Stimulated activated naive CD4-positive, alpha-beta T cell (primary cell): ENCODE results near the gene PPP4R3A.
"Not testable (repeated sequence)": the region's sequence is repeated elsewhere in the genome, so short reads cannot be mapped to it uniquely, and the experiment has no call there.

ENCODE experiments used
- DNase-seq, 6 experiments: peaks; one replicate each; lab custom pipeline; 2025; lab: John Stamatoyannopoulos, UW

The PPP4R3A gene

DNA sequence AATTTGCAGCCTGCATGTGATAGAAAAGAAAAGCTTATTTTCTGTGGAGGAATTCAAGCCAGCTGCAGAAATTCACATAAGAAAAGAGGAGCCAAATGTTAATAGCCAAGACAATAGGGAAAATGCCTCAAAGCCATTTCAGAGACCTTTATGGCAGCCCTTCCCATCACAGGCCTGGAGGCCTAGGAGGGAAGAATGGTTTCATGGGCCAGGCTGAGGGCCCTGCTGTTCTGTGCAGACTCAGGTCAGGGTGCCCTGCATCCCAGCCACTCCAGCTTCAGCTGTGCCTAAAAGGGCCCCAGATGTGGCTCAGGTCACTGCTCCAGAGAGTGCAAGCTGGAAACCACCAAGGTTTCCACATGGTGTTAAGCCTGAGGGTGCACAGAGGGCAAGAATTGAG lies 71.3 kb downstream of the PPP4R3A start:
- no peak for DNase-seq

DNA sequence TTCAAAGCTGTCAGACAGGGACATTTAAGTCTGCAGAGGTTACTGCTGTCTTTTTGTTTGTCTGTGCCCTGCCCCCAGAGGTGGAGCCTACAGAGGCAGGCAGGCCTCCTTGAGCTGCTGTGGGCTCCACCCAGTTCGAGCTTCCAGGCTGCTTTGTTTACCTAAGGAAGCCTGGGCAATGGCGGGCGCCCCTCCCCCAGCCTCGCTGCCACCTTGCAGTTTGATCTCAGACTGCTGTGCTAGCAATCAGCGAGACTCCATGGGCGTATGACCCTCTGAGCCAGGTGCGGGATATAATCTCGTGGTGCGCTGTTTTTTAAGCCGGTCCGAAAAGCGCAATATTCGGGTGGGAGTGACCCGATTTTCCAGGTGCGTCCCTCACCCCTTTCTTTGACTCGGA lies 73.8 kb downstream of the PPP4R3A start:
- not testable (repeated sequence) for DNase-seq

DNA sequence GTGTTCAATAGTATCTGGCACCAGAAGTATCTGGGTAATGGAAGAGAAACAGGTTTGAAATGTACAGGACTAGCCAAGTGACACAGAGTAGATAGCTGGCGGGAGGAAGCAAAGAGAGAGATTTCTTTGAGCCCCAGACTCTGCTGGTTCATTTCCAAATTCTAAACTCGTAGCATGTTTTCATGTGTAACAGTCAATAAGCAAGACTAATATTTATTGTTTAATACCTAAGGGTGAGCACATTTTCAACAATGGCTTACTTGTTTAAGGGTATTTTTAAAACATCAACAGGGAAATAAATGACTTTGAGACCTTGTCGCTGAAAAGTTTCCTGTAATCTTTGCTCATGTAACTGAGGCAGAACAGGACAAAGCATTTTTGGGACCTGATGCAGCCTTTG lies 80.7 kb downstream of the PPP4R3A start:
- DNase-seq = no peak

DNA sequence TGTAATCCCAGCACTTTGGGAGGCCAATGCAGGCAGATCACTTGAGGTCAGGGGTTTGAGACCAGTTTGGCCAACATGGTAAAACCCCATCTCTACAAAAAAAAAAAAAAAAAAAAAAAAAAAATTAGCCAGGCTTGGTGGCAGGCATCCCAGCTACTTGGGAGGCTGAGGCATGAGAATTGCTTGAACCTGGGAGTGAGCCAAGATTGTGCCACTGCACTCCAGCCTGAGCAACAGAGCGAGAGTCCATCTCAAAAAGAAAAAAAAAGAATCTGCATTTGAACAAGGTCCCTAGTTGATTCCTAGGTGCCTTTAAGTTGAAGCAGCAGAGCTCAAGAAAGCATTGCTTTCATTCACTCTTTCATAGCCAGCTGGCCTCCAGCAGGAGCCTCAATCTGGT lies 81.2 kb downstream of the PPP4R3A start:
- DNase-seq = not testable (repeated sequence)

DNA sequence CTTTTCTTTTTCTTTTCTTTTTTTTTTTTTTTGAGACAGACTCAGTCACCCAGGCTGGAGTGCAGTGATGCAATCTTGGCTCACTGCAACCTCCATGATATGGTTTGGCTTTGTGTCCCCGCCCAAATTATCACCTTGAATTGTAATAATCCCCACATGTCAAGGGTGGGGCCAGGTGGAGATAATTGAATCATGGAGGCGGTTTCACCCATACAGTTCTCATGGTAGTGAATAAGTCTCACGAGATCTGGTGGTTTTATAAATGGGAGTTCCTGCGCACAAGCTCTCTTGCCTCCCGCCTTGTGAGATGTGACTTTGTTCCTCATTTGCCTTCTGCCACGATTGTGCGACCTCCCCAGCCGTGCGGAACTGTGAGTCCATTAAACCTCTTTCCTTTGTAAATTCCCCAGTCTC lies 84.6 kb downstream of the PPP4R3A start:
- not testable (repeated sequence) for DNase-seq

DNA sequence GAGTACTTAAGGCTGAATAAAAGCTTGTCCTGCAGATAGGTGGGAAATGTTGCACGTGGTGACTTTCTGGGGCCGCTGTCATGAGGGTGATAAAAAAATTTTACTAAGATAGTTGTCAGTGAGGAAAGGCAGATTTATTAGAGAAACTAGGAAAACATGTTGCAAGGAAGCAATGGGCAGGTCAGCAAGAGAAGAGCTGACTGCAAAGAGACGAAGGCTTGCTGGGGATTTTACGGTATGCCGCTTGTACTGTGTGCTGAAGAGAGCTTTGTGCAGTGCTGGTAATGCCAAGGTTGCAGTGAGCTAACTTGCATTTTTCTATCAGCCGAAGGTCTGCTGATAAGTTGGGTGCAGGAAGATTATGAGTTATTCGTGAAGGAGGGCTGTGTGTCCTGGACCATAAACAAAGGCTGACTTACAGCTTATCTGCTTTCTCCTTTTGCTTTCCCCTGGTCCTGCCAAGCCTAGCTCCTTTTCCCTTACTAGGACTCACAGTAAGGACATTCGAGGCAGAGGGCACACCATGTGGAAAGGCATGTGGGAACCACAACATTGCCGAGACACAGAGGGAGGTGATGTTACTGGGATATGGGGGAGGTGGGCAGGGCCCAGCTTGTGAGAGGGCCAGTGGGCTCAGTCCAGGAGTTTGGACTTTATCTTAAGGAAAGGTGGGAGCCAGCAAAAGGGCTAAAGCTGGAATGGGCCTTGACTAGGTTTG lies 85.1 kb downstream of the PPP4R3A start:
- DNase-seq = no peak

DNA sequence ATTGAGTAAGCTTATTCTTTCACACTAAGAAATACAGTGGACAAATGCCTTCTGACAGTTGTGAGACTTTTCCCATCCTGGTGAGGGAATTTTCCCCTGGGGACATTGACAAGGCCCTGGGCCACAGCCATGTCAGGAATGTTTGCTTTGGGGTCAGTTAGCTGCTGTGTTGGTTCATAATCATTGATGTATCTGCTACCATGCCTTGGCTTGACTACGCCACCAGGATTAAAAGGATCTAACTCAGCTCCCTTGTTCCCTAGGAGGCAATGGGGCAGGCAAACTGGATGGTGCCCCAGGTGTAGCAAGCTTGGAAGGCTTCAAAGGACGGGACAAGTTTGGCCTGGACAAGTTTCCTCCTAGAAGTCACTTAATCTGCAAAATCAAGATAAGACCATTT lies 89.4 kb downstream of the PPP4R3A start:
- no peak for DNase-seq

DNA sequence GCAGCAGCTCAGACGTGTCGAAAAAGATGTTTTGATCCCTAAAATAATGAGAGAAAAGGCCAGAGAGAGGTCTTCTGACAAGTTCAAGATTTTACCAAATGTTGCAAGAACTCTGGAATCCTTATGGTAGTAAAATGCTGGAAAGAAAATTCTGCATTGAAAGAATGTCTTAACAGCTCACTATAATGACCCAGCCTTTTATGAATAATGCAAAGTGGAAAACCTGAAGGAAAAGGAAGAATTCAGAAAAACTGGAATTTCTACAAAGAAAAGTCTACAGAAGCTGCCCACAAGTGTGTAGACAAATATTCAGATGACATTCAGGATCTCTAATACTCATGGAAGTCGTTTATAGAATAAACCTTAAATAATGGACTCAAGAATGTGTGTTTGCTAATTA lies 90.7 kb downstream of the PPP4R3A start:
- DNase-seq = no peak

DNA sequence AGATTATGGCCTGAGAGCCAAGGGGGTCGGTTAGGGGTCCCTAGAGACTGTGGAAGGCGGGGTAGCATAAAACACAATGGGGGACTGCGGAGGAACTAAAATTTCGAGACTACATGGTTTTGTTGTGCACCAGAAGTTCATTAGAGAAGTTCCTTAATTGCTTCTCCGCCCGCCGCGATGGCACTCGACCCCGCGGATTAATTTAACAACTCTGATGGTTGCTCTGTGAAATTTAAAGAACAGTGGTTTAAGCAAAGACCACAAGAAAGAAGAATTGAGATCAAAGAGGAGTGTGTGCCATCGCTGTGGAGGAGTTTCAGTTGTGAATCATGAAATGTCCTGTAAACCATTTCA lies 91.1 kb downstream of the PPP4R3A start:
- peak in 5 of 6 experiments; percentile 70 to 91 (median 81) for DNase-seq

DNA sequence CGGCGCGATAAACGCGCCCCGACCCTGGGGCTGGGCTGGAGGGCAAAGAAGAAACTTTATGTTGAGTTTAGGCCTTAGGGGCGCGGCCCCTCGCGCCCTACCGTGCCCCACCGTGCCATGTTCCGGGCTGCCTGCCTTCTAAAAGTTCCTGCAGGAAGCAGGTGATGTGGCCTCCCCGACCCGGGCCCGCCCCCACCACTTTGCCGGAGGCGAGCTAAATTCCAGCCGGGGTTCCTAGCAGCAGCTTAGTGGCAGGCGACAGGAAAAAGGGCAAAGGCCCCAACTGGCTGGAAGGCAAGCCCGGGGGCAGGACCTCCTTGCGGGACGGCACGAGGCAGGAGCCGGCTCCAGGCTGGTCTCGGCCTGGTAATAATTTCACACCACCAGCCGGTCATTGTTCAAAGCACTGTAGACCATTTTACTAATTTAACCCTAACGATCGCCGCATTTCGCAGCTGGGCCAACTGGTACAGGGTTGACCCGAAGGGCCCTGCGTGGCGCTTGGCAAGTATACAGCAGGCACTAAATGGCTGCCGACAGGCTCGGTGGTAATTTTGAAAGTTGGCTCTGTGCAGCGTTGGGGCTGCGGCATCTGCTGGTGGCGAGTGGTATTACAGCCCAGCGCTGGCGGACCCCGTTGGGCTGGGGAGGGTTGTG lies 91.6 kb downstream of the PPP4R3A start:
- peak; percentile 70 to 91 (median 81) for DNase-seq

DNA sequence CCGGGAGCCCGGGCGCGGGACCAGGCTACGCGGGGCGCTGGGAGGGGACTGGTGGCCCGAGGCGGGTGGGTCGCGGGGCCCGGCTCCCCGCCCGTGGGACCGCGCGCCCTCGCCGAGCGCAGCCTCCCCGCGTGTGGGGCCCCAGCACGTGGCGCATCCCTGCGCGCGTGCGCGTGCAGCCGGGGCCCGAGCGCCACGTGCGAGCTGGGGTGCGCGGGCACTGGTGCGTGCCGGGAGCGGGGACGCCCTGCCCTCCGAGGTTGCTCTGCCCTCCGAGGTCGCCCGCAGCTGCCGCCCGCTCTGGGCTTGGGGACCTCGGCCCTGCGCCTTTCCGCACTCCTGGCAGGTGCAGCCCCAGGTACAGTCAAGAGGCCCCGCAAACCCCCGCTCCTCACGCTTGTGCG lies 92.1 kb downstream of the PPP4R3A start:
- peak; percentile 66 to 90 (median 78) for DNase-seq

DNA sequence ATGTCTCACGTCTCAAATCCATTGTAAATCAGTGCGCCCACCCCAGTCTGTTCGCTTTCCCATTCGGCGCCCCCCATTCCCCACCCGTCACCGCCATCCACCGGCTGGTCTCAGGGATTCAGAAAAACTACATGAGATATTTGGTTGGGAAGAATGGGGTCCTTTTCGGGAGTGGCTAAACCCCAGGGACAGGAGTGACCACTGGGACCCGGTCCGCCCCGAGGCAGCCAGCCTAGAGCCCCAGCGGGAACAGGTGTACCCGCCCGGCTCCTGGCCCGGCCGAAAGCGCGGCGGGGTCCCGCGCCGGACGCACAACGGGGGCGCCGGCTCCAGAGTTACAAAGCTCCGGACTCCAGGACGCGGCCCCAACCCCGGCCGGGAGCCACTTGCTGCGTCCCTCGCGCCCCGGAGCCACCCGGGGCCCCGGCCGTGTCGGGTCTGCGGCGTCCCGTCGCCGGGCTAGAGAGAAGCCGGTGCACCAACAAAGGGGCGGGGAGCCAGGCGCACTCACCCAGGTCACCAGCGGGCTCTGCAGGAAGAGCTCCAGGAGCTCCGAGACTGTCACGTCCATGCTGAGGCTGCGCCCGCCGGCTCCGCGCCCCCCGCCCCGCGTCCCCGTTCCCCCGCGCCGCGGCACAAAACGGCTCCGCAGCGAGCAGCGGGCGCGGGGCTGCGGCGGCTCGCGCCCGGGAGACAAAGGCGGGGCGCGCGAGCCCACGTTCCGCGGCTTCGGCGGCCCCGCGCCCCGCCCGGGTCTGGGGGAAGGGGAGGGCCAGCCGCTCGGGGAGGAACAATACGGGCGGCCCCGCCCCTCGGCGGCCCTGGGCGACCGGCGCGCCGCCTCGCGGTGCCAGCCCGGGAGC lies 92.8 kb downstream of the PPP4R3A start, which contains the start of gene CCDC88C:
Gene CCDC88C, minus strand, starts transcription at position 701 of the 863 bp plus-strand sequence. Its CDS starts 130 bp downstream, at position 571.
- peak; percentile 66 to 90 (median 78) for DNase-seq

DNA sequence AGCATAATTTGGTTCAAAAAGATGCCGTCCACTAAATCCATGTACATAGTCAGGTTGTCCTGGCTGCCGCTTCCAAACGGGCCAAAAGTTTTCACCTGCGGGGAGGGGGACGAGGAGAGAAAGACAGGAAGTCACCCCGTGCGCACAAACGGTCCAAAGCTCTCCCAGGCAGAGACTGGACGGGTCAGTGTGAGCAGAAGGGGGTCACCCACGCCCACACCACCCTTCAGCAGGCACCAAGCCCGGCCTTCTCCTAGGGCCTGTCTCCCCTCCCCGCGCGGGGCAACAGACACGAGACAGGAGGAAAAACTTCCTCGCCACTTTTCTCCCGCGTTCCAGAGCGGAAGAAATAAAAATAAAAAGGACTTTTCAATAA lies 93.4 kb downstream of the PPP4R3A start:
- no peak for DNase-seq

DNA sequence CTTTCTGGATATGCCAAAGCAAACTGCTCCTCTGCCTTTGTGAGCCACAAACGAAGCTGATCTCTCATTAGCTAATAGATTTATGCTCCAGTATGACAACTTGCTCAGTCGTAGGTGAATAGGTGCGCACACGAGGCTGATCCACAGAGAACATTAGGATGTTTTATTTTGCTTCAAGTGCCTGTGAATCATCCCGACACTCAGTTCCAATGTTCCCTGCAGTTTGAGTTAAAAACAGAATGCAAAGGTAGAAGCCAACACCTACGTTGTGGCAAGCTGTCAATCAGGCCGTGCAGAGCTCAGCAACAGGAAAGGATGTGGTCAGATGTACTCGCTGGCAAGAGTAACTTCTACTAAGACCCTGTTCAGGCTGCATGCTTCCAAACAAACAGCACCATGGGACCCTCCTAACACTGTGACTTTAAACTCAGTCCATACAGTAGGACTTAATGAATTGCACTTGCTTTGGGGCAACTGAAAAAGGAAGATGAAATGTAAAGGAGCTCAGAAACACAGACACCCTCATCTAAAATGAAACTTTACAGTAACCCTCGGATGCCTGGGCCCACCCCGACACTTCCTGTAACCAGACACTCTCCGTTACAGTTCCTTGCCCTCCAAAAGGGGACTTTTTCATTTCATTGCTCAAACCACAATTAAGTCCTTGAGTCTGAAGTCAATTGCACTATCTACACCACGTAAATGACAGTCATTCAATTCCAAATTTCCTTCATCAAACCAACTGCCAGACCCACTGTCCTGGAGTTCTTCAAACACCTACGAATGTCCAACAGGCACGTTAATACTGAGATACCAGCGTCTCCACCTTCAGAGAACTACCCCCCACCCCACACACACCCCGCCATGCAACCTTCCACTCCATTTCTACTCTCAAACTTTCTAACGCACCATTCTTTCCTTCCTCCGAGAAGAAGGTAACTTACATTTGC lies 94.0 kb downstream of the PPP4R3A start:
- peak; percentile 63 to 97 (median 78) for DNase-seq

DNA sequence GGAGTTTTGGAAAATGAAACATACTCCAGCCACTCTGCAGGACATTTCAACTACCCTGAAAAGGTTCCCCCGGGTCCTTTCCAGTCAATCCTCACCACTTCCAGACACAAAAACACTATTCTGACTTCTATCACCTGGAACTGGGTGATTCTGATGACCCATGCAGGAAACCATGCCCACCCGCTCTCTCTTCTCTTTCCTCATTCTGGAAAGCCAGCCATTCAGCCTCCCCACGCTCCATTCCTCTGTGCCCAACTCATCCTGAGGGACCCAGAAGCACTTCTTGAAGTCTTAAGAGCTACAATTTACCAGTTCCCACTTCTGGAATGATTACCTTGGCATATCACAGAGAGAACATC lies 95.7 kb downstream of the PPP4R3A start:
- DNase-seq = no peak

DNA sequence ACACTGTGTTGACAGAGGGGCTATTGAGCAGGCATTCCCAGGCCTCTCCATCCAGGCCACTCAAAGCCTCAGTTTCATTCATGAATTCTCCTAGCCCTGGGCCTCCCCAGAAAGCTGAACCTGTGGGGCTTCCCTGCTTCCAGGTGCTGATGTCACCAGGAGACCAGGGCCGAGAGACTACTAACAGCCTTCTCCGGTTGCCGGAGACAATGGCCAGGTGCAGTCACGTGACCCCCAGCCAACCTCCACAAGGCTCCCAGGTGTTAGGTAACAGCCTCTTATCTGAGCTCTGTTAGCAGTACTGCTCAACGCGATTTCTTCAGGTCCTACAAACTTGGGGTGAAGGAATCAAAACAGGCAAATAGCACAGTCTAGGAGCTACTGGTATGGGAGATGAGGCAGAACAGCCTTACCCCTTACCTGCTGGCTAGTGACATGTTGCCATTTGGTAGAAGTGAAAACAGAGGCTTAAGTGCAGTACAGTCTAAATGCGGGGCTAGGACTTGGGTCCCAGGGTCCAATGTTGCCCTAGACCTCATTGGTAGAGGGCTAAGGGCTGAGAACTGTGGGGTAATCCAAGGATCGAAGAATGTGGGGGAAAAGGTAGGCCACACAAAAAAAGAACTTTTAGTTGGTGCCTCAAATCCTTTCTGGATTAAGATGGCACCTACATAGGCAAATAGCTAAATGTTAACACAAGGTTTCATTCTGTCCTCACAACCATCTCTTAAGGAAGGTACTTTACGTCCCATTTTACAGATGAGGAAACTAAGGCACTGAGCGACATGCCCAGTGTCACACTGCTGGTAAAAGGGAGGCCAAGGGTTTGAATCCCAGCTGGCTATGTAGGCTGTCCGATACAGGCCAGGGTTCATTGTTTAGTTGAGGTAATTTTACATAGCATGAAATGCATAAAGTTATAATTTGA lies 96.3 kb downstream of the PPP4R3A start:
- peak in 4 of 6 experiments; percentile 25 to 69 (median 41) for DNase-seq

DNA sequence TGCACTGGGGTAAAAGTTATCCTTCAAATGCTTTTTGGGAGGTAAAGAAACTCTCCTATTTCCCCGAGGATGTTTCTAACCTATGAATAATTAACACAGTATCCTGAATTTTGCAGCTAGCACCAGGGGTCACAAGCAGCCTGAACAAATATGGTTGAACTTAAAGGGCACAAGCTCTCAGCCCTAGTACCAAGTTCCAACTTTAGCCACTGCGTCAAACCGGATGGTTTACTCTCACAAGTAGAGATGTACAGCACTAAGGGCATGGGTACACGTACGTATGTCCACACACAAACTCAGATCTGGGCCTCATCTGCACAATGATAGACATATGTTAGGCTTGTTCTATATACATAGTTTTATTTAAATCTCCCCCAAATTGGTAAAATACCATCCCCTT lies 97.2 kb downstream of the PPP4R3A start:
- DNase-seq = no peak

DNA sequence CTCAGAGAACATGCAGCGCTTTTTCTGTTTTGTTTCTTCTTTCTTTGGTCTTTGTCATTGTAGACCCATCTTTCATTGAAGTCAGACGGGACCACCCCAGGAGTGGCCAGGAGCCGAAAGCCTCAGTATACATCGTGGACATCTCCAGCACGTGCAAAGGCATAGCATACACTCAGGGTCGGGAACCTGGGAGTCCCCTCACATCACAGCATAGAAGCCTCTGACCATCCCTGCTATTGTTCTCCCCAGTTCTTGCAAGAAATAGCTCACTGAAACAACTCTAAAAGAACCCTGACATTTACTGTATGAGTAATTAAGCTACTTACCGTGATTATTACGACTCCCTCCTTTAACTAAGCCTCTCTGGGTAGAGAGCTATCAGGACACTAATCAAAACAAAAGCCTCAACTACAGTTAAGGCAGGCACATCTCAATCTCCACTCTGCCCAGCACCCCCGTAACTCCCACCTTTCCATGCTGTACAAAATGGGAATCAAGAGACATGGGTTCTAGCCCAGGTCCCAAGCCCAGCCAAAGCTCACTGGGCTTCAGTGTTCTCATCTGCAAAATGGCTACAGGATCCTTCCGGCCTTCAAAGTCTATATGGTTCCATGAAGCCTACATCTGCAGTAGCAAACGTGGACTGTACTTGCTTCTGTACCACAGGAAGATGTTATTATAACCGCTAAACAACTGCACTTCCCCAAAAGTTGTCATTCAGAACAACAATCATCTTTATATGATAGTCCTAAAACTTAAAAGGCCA lies 99.2 kb downstream of the PPP4R3A start:
- no peak for DNase-seq

DNA sequence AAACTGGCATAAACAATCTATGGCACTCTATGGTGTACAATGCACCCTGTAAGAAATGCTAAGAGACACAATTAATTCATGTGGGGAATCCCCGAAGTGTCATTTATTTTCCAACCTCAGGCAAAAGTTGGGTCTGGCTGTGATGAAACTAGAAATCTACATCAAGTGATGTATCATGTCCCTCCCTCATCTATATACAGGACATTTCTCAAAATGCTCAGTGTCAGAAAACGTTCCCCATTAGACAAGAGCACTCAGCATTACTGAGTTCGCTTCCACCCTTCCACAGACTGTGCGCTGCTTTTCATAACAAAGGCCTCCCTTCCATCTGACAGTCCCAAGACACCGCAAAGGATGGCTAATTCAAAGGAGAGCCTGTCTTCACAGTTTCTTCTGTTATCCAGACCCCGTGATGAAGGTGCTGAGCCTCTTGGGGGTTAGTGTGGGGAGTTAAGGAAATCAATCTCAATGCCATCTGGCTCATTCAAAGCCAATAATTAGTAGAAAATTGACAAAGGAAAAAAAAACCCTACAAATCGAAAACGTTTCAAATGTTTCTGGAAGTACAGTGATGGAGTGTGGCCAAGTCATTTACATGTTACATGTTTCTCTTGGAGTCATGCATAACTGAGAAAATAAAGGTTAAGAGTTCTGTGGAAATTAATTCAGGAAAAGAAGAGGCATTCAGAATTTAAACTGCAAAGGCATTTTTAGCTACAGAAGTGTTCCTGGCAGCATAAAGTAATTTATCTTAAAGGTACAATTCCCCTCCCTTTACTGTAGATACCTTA lies 100.0 kb downstream of the PPP4R3A start:
- peak in 2 of 6 experiments; percentile 20 to 47 for DNase-seq
